Left ventricle myocardium inferior (tissue), 1 donor: ENCODE data around the gene AEBP2. TPM values are rescaled to one million over a fixed set of nuclear protein-coding genes. Genes with fewer than 3 reads are reported as not detected.
"Not testable (repeated sequence)": the region's sequence is repeated elsewhere in the genome, so short reads cannot be mapped to it uniquely, and the experiment has no call there.

ENCODE experiments used
- DNase-seq: peaks from one replicate; pipeline ENCODE4 v3.0.0-alpha.2; 2020
- H3K27ac ChIP-seq: fragments of 200-600 bp; replicated peaks from 2 replicates; pipeline ENCODE4 v1.8.0; 2021
- H3K27me3 ChIP-seq: fragments of 200-600 bp; 2 replicates; pipeline ENCODE4 v1.8.0; 2021; ENCODE audit warnings: low read depth
- H3K36me3 ChIP-seq: fragments of 200-600 bp; 2 replicates; pipeline ENCODE4 v1.8.0; 2021
- H3K4me1 ChIP-seq: fragments of 200-600 bp; 2 replicates; pipeline ENCODE4 v1.8.0; 2021
- H3K4me3 ChIP-seq: fragments of 200-600 bp; 2 replicates; pipeline ENCODE4 v1.8.0; 2021; ENCODE audit warnings: mild to moderate bottlenecking, moderate library complexity
- H3K9me3 ChIP-seq: fragments of 200-600 bp; replicated peaks from 2 replicates; pipeline ENCODE4 v1.8.0; 2021
- intact Hi-C: fragments of 100-400 bp; cut with micrococcal nuclease; formaldehyde crosslinking; loops from one replicate; pipeline ENCODE4 v1.11.0; 2022
- long read RNA-seq: library from polyadenylated mRNA; unstranded; transcript quantifications from one replicate; pipeline ENCODE4 v2.0.0, GENCODE V29; 2021
- total RNA-seq: library from RNA; stranded (reverse); fragmentation: NEBNext Ultra II Directional; extraction: Animal tissue kit (Norgen Biotek cat#: 25700); gene quantifications from one replicate; pipeline ENCODE4 v1.2.1, GENCODE V29; 2021
- TF ChIP-seq, protein P1 (sequence below): fragments of 200-600 bp; IDR thresholded peaks from 2 replicates; pipeline ENCODE4 v1.8.0; 2021; ENCODE audit warnings: antibody characterized with exemption, mild to moderate bottlenecking, borderline replicate concordance
- donor health status: DM: no; HTN: yes; CAD: no; lungs with severe emphysema.

AEBP2 gene, protein sequence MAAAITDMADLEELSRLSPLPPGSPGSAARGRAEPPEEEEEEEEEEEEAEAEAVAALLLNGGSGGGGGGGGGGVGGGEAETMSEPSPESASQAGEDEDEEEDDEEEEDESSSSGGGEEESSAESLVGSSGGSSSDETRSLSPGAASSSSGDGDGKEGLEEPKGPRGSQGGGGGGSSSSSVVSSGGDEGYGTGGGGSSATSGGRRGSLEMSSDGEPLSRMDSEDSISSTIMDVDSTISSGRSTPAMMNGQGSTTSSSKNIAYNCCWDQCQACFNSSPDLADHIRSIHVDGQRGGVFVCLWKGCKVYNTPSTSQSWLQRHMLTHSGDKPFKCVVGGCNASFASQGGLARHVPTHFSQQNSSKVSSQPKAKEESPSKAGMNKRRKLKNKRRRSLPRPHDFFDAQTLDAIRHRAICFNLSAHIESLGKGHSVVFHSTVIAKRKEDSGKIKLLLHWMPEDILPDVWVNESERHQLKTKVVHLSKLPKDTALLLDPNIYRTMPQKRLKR
- total RNA-seq = 22.8 TPM
- long read RNA-seq, full-length matches to known transcripts = 15 of 18 reads
- long read RNA-seq, partial matches to known transcripts = 0 of 18 reads
- long read RNA-seq, other reads (novel, unspliced or antisense) = 3 of 18 reads

DNA sequence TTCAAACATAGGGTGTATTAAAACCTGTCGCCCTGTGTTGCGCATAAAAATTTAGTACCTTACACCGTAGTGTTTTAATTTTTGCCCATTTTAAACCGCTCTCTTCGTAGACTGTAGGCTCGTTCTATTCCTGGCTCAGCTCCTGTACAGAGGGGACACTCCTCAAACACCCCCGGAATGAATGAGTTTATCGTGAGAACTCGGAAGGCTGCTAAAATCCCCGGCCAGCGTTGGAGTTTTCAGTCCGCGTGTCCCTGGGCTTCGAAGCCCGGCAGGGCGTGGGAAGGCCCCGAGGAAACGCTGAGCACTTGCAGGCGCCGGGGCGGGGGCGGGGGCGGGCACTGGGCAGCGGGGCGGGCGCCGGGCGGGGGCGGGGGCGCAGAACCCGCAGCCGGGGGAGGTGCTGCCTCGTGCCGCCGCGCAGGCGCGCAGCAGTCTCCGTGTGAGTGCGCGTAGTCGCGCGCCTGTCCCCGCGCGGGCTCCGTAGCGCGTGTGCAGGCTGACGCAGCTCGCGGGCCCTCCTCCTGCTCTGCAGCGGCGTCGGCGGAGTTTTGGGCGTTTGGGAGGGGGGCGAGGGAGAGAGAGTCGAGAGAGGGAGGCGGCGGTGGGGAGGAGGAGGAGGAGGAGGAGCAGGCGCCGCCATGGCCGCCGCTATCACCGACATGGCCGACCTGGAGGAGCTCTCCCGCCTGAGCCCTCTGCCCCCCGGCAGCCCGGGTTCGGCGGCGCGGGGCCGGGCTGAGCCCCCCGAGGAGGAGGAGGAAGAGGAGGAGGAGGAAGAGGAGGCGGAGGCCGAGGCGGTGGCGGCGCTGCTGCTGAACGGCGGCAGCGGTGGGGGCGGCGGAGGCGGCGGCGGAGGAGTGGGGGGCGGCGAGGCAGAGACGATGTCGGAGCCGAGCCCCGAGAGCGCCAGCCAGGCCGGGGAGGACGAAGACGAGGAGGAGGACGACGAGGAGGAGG is at the start of gene AEBP2:
Gene AEBP2 (plus strand): TSS at position 434 of the 960 bp plus-strand sequence. CDS start 208 bp downstream, at position 642.
- Histone ChIP-seq H3K4me1 (peaks cover 49% of the 10 kb centered on the region), H3K36me3 (no peaks in the 10 kb centered on the region), H3K4me3 (peak within 1 kb of the TSS; percentile 98), H3K27ac (peak within 1 kb of the TSS; percentile 91), H3K9me3 (peaks cover 4% of the 10 kb centered on the region), H3K27me3 (no peaks in the 10 kb centered on the region)
- DNase-seq = peak; percentile 93
- intact Hi-C loops = no loop called here
- TF ChIP-seq, protein P1, sequence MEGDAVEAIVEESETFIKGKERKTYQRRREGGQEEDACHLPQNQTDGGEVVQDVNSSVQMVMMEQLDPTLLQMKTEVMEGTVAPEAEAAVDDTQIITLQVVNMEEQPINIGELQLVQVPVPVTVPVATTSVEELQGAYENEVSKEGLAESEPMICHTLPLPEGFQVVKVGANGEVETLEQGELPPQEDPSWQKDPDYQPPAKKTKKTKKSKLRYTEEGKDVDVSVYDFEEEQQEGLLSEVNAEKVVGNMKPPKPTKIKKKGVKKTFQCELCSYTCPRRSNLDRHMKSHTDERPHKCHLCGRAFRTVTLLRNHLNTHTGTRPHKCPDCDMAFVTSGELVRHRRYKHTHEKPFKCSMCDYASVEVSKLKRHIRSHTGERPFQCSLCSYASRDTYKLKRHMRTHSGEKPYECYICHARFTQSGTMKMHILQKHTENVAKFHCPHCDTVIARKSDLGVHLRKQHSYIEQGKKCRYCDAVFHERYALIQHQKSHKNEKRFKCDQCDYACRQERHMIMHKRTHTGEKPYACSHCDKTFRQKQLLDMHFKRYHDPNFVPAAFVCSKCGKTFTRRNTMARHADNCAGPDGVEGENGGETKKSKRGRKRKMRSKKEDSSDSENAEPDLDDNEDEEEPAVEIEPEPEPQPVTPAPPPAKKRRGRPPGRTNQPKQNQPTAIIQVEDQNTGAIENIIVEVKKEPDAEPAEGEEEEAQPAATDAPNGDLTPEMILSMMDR = no peak

DNA sequence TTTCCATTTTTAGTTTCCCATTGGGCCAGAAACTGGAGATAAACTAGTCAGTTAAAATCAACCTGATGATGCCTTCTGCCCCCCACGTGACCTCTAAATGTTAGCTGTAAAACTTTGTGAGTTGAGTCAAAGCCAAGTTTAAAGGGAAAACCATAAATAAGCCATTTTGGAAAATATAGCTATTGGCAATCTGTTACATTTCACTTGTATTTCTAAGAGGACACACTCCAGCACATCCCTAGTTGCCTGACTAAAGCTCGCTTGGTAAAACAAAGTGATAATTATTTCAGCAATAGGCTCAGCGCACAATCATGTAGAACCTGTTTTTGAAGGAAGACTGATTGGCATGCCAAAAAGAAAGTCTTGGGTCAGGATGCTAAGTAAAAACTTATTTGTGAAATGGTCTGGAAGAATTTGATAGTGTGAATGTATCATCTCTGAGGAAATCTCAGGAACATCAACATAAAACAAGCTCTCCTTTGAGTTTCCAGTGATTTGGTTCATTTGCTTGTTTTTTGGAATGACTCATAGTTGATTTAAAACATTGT is 49.2 kb upstream of the AEBP2 start:
- H3K4me1 ChIP-seq = no peaks in the 10 kb centered on the region

DNA sequence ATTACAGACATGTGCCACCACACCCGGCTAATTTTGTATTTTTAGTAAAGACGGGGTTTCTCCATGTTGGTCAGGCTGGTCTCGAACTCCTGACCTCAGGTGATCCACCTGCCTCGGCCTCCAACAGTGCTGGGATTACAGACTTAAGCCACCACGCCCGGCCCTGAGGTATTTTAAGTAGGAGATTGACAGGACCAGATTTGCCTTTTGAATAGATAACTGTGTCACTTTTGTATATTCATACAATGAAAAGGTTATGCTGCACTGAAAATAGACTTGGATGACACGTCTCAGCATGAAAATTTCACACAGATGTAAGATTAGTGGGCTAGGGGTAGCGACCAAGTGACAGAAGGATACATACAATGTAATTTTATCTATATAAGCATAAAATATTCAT is 46.6 kb upstream of the AEBP2 start:
- H3K4me1 ChIP-seq, H3K4me3 ChIP-seq, DNase-seq, intact Hi-C loops, H3K27ac ChIP-seq, H3K9me3 ChIP-seq, H3K36me3 ChIP-seq, H3K27me3 ChIP-seq: not testable (repeated sequence)

More for the DNA sequence above, 49.2 kb upstream of the AEBP2 start:
- H3K9me3 ChIP-seq = no peaks in the 10 kb centered on the region
- no peaks in the 10 kb centered on the region for H3K36me3 ChIP-seq
- DNase-seq = no peak
- TF ChIP-seq, protein P1 = no peak
- no peak overlapping the region for H3K27ac ChIP-seq
- no peak overlapping the region for H3K4me3 ChIP-seq
- intact Hi-C loops = no loop called here
- H3K27me3 ChIP-seq = no peaks in the 10 kb centered on the region

DNA sequence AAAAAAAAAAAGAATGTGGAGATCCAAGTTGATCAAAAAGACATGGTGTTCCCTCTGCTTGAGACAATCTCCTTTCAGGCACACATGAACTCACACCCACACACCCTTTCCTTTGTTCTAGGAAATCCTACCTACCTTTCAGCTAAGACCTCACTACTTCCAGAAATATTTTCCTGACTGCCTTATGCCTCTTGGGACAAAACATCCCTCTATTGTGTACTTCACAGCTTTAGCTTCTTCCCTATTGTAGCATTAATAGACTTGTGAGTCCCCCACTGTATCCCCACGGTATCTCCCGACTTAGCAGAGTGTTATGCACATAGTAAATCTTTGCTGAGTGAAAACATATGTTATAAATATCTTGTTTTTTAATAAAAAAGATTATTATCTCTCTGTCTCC is 44.9 kb upstream of the AEBP2 start:
- Histone ChIP-seq H3K9me3 (no peaks in the 10 kb centered on the region), H3K27ac (peak overlapping the region; percentile 35), H3K36me3 (no peaks in the 10 kb centered on the region), H3K4me1 (no peaks in the 10 kb centered on the region), H3K4me3 (no peak overlapping the region), H3K27me3 (no peaks in the 10 kb centered on the region)
- DNase-seq = no peak
- TF ChIP-seq, protein P1 = no peak
- intact Hi-C loops = no loop called here

DNA sequence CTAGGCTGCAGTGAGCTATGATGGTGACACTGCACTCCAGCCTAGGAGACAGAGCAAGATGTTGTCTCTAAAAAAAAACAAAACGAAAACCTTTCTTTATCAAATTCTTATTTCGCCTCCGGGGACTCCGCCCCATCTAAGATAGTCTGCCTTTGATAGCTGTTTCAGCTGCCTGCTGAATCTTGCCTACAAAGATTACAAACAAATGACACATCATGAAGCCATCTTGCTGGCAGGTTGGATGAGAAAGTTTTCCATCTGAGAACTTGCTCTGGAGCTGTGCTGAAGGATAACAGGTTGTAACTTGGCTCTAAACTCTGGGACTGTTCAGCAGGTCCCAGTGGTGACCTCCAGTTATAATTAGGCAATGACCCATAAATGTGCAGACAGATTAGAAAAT is 41.8 kb upstream of the AEBP2 start:
- no peak overlapping the region for H3K4me3 ChIP-seq
- H3K27me3 ChIP-seq = no peaks in the 10 kb centered on the region
- H3K9me3 ChIP-seq = no peaks in the 10 kb centered on the region
- TF ChIP-seq, protein P1 = no peak
- H3K4me1 ChIP-seq = peaks cover 2% of the 10 kb centered on the region
- H3K36me3 ChIP-seq = no peaks in the 10 kb centered on the region
- DNase-seq = no peak
- H3K27ac ChIP-seq = no peak overlapping the region
- intact Hi-C loops = no loop called here
